ENCODE data around the gene SPEN.

GRCh38 chr1:15866721-15867201 is 19.3 kb downstream of the SPEN start:
- TF ChIP-seq ZNF175 (tag by site-specific recombination; IDR thresholded peaks at IDR 0.05) (no peak), ZNF274 (IDR thresholded peaks at IDR 0.05; ENCODE audit: low read length) (no peak), ZNF274 (tag by site-specific recombination; IDR thresholded peaks at IDR 0.05; ENCODE audit: borderline replicate concordance) (no peak), BCL6B (tag by site-specific recombination; IDR thresholded peaks at IDR 0.05) (no peak), SALL2 (tag by site-specific recombination; IDR thresholded peaks at IDR 0.05; ENCODE audit: borderline replicate concordance) (no peak)
- TF ChIP-seq, protein P1, sequence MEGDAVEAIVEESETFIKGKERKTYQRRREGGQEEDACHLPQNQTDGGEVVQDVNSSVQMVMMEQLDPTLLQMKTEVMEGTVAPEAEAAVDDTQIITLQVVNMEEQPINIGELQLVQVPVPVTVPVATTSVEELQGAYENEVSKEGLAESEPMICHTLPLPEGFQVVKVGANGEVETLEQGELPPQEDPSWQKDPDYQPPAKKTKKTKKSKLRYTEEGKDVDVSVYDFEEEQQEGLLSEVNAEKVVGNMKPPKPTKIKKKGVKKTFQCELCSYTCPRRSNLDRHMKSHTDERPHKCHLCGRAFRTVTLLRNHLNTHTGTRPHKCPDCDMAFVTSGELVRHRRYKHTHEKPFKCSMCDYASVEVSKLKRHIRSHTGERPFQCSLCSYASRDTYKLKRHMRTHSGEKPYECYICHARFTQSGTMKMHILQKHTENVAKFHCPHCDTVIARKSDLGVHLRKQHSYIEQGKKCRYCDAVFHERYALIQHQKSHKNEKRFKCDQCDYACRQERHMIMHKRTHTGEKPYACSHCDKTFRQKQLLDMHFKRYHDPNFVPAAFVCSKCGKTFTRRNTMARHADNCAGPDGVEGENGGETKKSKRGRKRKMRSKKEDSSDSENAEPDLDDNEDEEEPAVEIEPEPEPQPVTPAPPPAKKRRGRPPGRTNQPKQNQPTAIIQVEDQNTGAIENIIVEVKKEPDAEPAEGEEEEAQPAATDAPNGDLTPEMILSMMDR (tag by site-specific recombination; IDR thresholded peaks at IDR 0.05) = no peak
